Fibroblast of gingiva (primary cell): ENCODE measurements around the gene LECT2.
A peak's percentile ranks its signal among the peaks of the same experiment; 100 is the strongest.

Experiments
- DNase-seq: peaks from one replicate; pipeline ENCODE4 v3.0.0-alpha.2; 2011; ENCODE audit warnings: low read depth

The LECT2 gene

GRCh38 chr5:135934939-135935338, 19.8 kb downstream of the LECT2 start:
- DNase-seq = no peak

- no peak for DNase-seq
Observed at GRCh38 chr5:135930949-135931295, 23.9 kb downstream of the LECT2 start.

- no peak for DNase-seq
Observed at GRCh38 chr5:135930029-135930948, 24.5 kb downstream of the LECT2 start.

- peak; percentile 4 for DNase-seq
Observed at GRCh38 chr5:135921388-135921787, 33.4 kb downstream of the LECT2 start.

GRCh38 chr5:135920199-135920598, 34.6 kb downstream of the LECT2 start:
- DNase-seq = no peak

- DNase-seq = no peak
Observed at GRCh38 chr5:135916638-135917263, 38.0 kb downstream of the LECT2 start.

GRCh38 chr5:135915466-135916001, 39.2 kb downstream of the LECT2 start:
- DNase-seq = no peak

GRCh38 chr5:135913713-135914626, 40.8 kb downstream of the LECT2 start:
- DNase-seq = no peak

- DNase-seq = no peak
Observed at GRCh38 chr5:135905144-135905543, 49.6 kb downstream of the LECT2 start.

- no peak for DNase-seq
Observed at GRCh38 chr5:135901633-135902032, 53.1 kb downstream of the LECT2 start.

- DNase-seq = no peak
Observed at GRCh38 chr5:135900276-135900675, 54.5 kb downstream of the LECT2 start.

- DNase-seq = no peak
Observed at GRCh38 chr5:135898651-135899050, 56.1 kb downstream of the LECT2 start.
